GM12878 (cell line): ENCODE results near the gene HECTD4. TPM values are rescaled to one million over a fixed set of nuclear protein-coding genes. Genes with fewer than 3 reads are reported as not detected.

Source experiments
- ATAC-seq: fragments of 200-7000 bp; cut with Tn5 transposase; 3 replicates; pipeline ENCODE4 v1.9.1; 2020; ENCODE audit warnings: mild to moderate bottlenecking, moderate library complexity
- BruUV-seq: library from RNA; stranded (reverse); fragments of 400-500 nt; replicated peaks from 2 replicates; lab custom pipeline; 2021; lab: Mats Ljungman, UMichigan
- CTCF ChIA-PET: fragments of 300-600 bp; sonication (Branson Sonifier 250); formaldehyde crosslinking; extraction: SDS; loops from one replicate; lab custom pipeline; 2021; ENCODE audit warnings: inconsistent platforms; lab: Yijun Ruan, JAX
- POLR2A ChIA-PET: fragments of 350-600 bp; formaldehyde crosslinking; extraction: SDS; loops from one replicate; lab custom pipeline; 2021; ENCODE audit warnings: inconsistent platforms; lab: Charles Lee
- RAD21 ChIA-PET: fragments of 300-600 bp; sonication (Branson Sonifier 250); formaldehyde crosslinking; loops from one replicate; lab custom pipeline; 2023; ENCODE audit warnings: antibody characterized with exemption; ENCODE audit not compliant: unreplicated experiment; lab: Charles Lee
- SMC1A ChIA-PET: fragments of 300-600 bp; sonication (Branson Sonifier 250); formaldehyde crosslinking; loops from one replicate; lab custom pipeline; 2023; ENCODE audit not compliant: unreplicated experiment, uncharacterized antibody; lab: Charles Lee
- DNase-seq: peaks from one replicate; pipeline ENCODE4 v3.0.0-alpha.2; 2011; ENCODE audit warnings: low read depth, low spot score
- FAIRE-seq: peaks from 3 replicates; lab custom pipeline; 2011; peaks lifted over from hg19 to GRCh38; lab: Jason Lieb, UNC
- H2AFZ ChIP-seq: 2 replicates; pipeline ENCODE4 v1.6.0; 2011; ENCODE audit warnings: low read depth, low read length, control low read depth; ENCODE audit not compliant: control insufficient read depth
- H3K27ac ChIP-seq: 2 replicates; pipeline ENCODE4 v1.5.1; 2011; ENCODE audit warnings: control low read depth; ENCODE audit not compliant: control insufficient read depth, insufficient read depth
- H3K27me3 ChIP-seq, 2 experiments: replicated peaks in 1 of 2; 2 replicates each; pipeline versions ENCODE4 v1.6.0 to v1.6.1; 2011; ENCODE audit warnings: low read length in 1 of 2; ENCODE audit not compliant: control insufficient read depth in 2 of 2, insufficient read depth in 2 of 2
- H3K36me3 ChIP-seq, 2 experiments: 2 replicates each; pipeline ENCODE4 v1.5.1; 2011; ENCODE audit warnings: low read length in 1 of 2; ENCODE audit not compliant: control insufficient read depth in 2 of 2, insufficient read depth in 2 of 2
- H3K4me1 ChIP-seq: 2 replicates; pipeline ENCODE4 v1.6.1; 2011; ENCODE audit warnings: mild to moderate bottlenecking, low read length, moderate library complexity, mixed read lengths; ENCODE audit not compliant: control insufficient read depth, insufficient read depth
- H3K4me2 ChIP-seq: 2 replicates; pipeline ENCODE4 v1.6.0; 2011; ENCODE audit warnings: control low read depth; ENCODE audit not compliant: control insufficient read depth, insufficient read depth
- H3K4me3 ChIP-seq: fragments of 200-600 bp; sonication (generic); 2 replicates; pipeline ENCODE4 v1.5.1; 2016
- H3K79me2 ChIP-seq: 2 replicates; pipeline ENCODE4 v1.6.0; 2011; ENCODE audit warnings: low read length; ENCODE audit not compliant: control insufficient read depth, insufficient read depth
- H3K9ac ChIP-seq: 2 replicates; pipeline ENCODE4 v1.8.0; 2011; ENCODE audit warnings: low read length, control low read depth, mixed read lengths; ENCODE audit not compliant: control insufficient read depth, insufficient read depth
- H3K9me3 ChIP-seq: replicated peaks from 3 replicates; pipeline ENCODE4 v1.5.1; 2011; ENCODE audit warnings: mild to moderate bottlenecking, low read length; ENCODE audit not compliant: control insufficient read depth, insufficient read depth
- H4K20me1 ChIP-seq: 2 replicates; pipeline ENCODE4 v1.6.0; 2011; ENCODE audit not compliant: control insufficient read depth, insufficient read depth
- BCL11A ChIP-seq: IDR thresholded peaks from 2 replicates; pipeline ENCODE4 v1.6.1; 2011; ENCODE audit warnings: low read depth, low read length
- IRF4 ChIP-seq: IDR thresholded peaks from 2 replicates; pipeline ENCODE4 v1.6.1; 2011; ENCODE audit warnings: low read depth, low read length
- JUNB ChIP-seq: IDR thresholded peaks from 2 replicates; pipeline ENCODE4 v1.6.1; 2016; ENCODE audit warnings: antibody characterized with exemption, mild to moderate bottlenecking
- NR2C2 ChIP-seq: IDR thresholded peaks from 2 replicates; pipeline ENCODE4 v1.6.1; 2011; ENCODE audit warnings: borderline replicate concordance, low read depth; ENCODE audit not compliant: control insufficient read depth, insufficient read length
- TAF1 ChIP-seq: IDR thresholded peaks from 2 replicates; pipeline ENCODE4 v1.6.1; 2011; ENCODE audit warnings: mild to moderate bottlenecking, low read depth, low read length, borderline replicate concordance
- YY1 ChIP-seq: IDR thresholded peaks from 2 replicates; pipeline ENCODE4 v1.6.1; 2011; ENCODE audit warnings: low read depth, mild to moderate bottlenecking, low read length
- whole genome bisulfite sequencing: methylation state at CpG from one replicate; pipeline ENCODE4 v1.1.6; 2016; ENCODE audit warnings: low lambda C conversion rate; ENCODE audit not compliant: insufficient replicate concordance, insufficient coverage; ENCODE audit errors: missing lambda C conversion rate; 5-methylcytosine and 5-hydroxymethylcytosine counted together
- in situ Hi-C: fragments of 300-500 bp; cut with MboI; formaldehyde crosslinking; loops from 9 replicates; pipeline ENCODE4 v1.14.3; 2018; ENCODE audit warnings: mixed read lengths
- intact Hi-C: fragments of 100-400 bp; cut with micrococcal nuclease; formaldehyde crosslinking; loops from one replicate; pipeline ENCODE4 v1.14.2; 2022; ENCODE audit not compliant: unreplicated experiment
- polyA plus RNA-seq, 11 experiments: library from polyadenylated mRNA; depleted of rRNA in 4 of 11; unstranded in 6 of 11; stranded (reverse) in 5 of 11; fragments of >200 nt; fragmentation: Nextera tagmentation in 4 of 11; fragmentation: Illumina TruSeq in 1 of 11; extraction: Ambion mirVana in 4 of 11; extraction: Trizol in 1 of 11; gene quantifications; 1 replicate in 1 of 11; 2 replicates in 10 of 11; pipeline versions ENCODE4 v1.2.1 to v1.2.3, GENCODE V29; 2011 to 2016; ENCODE audit warnings: inconsistent platforms in 2 of 11, missing spikeins in 2 of 11, low read depth in 1 of 11
- total RNA-seq, 4 experiments: library from RNA; depleted of rRNA in 3 of 4; stranded (reverse); fragments of >200 nt in 3 of 4; fragmentation: Illumina TruSeq in 1 of 4; extraction: Trizol in 1 of 4; gene quantifications; 2 replicates each; pipeline versions ENCODE4 v1.2.1 to v1.2.3, GENCODE V29; 2013 to 2021
- TF ChIP-seq, protein P1 (sequence below): fragments of 450-650 bp; IDR thresholded peaks from 2 replicates; pipeline ENCODE4 v1.6.1; 2018; ENCODE audit warnings: mild to moderate bottlenecking, low read depth, moderate library complexity; ENCODE audit not compliant: partially characterized antibody
- TF ChIP-seq, protein P2 (sequence below): IDR thresholded peaks from 2 replicates; pipeline ENCODE4 v1.6.1; 2012; ENCODE audit warnings: improper control_type of control experiment, low read depth, low read length; ENCODE audit not compliant: insufficient replicate concordance
- TF ChIP-seq, protein P3 (sequence below): fragments of 450-650 bp; IDR thresholded peaks from 2 replicates; pipeline ENCODE4 v1.6.1; 2017; ENCODE audit warnings: low read depth, mild to moderate bottlenecking, moderate library complexity
- TF ChIP-seq, protein P4 (sequence below): fragments of 450-650 bp; IDR thresholded peaks from 2 replicates; pipeline ENCODE4 v1.6.1; 2017; ENCODE audit warnings: antibody characterized with exemption, mild to moderate bottlenecking, moderate library complexity

The HECTD4 gene
- total and polyA plus RNA-seq, 10 of the 15 experiments (the other 5 are each of a cell fraction or from before 2014, with no cell fraction given) = 5.8 to 43.9 (median 17.9) TPM

DNA sequence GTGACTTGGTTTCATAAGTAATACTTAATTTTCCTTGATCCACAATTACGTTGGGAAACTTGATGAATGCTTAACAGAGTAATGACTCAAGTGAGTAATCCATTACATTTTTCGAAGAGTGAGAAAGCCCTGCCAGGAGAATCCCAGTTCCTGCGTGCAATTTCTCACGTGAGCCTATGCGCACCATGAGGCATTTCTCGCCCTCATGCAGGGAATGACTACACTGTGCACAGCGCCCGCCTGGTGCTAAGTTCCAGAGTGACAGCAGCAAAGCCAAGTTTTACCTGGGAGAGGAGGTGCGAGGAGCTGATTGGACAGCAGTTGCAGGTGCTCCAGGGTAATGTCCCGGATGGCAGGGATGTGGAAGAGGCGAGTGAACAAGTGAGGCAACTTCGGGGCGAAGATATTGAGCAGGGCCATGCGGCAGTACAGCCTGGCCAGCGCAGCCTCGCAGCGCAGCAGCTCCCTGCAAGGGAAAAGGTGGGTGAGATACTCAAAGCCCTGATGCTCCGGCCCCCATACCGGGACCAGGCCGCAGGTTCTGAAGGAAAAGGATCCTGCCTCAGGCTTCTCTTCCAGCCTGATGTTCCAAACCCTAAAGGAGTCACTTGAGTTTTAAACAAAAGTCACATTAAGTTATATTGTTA, 187.5 kb downstream of the HECTD4 start:
- DNase-seq = no peak
- in situ Hi-C loops (loop anchor here (5.0 kb wide), 1 partner anchor 193 kb away; no protein-coding TSS in a partner anchor), intact Hi-C loops (no loop called here)
- ChIA-PET RAD21 (no interaction called here), CTCF (interaction anchor here (1.2 to 11.1 kb wide), 3 partner anchors 8 to 216 kb away, joined by 4 to 140 read pairs (median 4); no protein-coding TSS in a partner anchor), POLR2A (interaction anchor here (0.5 kb wide), 1 partner anchor 273 kb away, joined by 3 read pairs; no protein-coding TSS in a partner anchor), SMC1A (interaction anchor here (1.5 kb wide), 1 partner anchor 64 kb away, joined by 3 read pairs; no protein-coding TSS in a partner anchor)
- BruUV-seq = no TSS peak
- no peak for ATAC-seq
- Histone ChIP-seq H3K9me3 (no peaks in the 10 kb centered on the region), H2AFZ (no peak overlapping the region), H3K4me3 (no peak overlapping the region), H3K27me3 (no peaks in the 10 kb centered on the region), H3K36me3 (peaks cover 16 to 49% of the 10 kb centered on the region in 2 experiments), H3K4me1 (no peaks in the 10 kb centered on the region), H3K9ac (no peak overlapping the region), H3K4me2 (no peak overlapping the region), H3K27ac (no peak overlapping the region), H4K20me1 (no peaks in the 10 kb centered on the region), H3K79me2 (no peaks in the 10 kb centered on the region)
- FAIRE-seq = no peak
- TF ChIP-seq IRF4 (no peak), BCL11A (no peak), TAF1 (no peak), YY1 (no peak), JUNB (no peak), NR2C2 (no peak)
- TF ChIP-seq, protein P1, sequence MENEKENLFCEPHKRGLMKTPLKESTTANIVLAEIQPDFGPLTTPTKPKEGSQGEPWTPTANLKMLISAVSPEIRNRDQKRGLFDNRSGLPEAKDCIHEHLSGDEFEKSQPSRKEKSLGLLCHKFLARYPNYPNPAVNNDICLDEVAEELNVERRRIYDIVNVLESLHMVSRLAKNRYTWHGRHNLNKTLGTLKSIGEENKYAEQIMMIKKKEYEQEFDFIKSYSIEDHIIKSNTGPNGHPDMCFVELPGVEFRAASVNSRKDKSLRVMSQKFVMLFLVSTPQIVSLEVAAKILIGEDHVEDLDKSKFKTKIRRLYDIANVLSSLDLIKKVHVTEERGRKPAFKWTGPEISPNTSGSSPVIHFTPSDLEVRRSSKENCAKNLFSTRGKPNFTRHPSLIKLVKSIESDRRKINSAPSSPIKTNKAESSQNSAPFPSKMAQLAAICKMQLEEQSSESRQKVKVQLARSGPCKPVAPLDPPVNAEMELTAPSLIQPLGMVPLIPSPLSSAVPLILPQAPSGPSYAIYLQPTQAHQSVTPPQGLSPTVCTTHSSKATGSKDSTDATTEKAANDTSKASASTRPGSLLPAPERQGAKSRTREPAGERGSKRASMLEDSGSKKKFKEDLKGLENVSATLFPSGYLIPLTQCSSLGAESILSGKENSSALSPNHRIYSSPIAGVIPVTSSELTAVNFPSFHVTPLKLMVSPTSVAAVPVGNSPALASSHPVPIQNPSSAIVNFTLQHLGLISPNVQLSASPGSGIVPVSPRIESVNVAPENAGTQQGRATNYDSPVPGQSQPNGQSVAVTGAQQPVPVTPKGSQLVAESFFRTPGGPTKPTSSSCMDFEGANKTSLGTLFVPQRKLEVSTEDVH = no peak
- TF ChIP-seq, protein P2, sequence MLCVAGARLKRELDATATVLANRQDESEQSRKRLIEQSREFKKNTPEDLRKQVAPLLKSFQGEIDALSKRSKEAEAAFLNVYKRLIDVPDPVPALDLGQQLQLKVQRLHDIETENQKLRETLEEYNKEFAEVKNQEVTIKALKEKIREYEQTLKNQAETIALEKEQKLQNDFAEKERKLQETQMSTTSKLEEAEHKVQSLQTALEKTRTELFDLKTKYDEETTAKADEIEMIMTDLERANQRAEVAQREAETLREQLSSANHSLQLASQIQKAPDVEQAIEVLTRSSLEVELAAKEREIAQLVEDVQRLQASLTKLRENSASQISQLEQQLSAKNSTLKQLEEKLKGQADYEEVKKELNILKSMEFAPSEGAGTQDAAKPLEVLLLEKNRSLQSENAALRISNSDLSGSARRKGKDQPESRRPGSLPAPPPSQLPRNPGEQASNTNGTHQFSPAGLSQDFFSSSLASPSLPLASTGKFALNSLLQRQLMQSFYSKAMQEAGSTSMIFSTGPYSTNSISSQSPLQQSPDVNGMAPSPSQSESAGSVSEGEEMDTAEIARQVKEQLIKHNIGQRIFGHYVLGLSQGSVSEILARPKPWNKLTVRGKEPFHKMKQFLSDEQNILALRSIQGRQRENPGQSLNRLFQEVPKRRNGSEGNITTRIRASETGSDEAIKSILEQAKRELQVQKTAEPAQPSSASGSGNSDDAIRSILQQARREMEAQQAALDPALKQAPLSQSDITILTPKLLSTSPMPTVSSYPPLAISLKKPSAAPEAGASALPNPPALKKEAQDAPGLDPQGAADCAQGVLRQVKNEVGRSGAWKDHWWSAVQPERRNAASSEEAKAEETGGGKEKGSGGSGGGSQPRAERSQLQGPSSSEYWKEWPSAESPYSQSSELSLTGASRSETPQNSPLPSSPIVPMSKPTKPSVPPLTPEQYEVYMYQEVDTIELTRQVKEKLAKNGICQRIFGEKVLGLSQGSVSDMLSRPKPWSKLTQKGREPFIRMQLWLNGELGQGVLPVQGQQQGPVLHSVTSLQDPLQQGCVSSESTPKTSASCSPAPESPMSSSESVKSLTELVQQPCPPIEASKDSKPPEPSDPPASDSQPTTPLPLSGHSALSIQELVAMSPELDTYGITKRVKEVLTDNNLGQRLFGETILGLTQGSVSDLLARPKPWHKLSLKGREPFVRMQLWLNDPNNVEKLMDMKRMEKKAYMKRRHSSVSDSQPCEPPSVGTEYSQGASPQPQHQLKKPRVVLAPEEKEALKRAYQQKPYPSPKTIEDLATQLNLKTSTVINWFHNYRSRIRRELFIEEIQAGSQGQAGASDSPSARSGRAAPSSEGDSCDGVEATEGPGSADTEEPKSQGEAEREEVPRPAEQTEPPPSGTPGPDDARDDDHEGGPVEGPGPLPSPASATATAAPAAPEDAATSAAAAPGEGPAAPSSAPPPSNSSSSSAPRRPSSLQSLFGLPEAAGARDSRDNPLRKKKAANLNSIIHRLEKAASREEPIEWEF = no peak
- TF ChIP-seq, protein P3, sequence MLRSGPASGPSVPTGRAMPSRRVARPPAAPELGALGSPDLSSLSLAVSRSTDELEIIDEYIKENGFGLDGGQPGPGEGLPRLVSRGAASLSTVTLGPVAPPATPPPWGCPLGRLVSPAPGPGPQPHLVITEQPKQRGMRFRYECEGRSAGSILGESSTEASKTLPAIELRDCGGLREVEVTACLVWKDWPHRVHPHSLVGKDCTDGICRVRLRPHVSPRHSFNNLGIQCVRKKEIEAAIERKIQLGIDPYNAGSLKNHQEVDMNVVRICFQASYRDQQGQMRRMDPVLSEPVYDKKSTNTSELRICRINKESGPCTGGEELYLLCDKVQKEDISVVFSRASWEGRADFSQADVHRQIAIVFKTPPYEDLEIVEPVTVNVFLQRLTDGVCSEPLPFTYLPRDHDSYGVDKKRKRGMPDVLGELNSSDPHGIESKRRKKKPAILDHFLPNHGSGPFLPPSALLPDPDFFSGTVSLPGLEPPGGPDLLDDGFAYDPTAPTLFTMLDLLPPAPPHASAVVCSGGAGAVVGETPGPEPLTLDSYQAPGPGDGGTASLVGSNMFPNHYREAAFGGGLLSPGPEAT = no peak
- TF ChIP-seq, protein P4, sequence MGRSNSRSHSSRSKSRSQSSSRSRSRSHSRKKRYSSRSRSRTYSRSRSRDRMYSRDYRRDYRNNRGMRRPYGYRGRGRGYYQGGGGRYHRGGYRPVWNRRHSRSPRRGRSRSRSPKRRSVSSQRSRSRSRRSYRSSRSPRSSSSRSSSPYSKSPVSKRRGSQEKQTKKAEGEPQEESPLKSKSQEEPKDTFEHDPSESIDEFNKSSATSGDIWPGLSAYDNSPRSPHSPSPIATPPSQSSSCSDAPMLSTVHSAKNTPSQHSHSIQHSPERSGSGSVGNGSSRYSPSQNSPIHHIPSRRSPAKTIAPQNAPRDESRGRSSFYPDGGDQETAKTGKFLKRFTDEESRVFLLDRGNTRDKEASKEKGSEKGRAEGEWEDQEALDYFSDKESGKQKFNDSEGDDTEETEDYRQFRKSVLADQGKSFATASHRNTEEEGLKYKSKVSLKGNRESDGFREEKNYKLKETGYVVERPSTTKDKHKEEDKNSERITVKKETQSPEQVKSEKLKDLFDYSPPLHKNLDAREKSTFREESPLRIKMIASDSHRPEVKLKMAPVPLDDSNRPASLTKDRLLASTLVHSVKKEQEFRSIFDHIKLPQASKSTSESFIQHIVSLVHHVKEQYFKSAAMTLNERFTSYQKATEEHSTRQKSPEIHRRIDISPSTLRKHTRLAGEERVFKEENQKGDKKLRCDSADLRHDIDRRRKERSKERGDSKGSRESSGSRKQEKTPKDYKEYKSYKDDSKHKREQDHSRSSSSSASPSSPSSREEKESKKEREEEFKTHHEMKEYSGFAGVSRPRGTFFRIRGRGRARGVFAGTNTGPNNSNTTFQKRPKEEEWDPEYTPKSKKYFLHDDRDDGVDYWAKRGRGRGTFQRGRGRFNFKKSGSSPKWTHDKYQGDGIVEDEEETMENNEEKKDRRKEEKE = no peak
- WGBS = over 99% methylated on average over 19 of the region's 20 CpGs
